Neural cell (in vitro differentiated cells): ENCODE results near the gene RPL29.

Experiments used
- EP300 ChIP-seq: fragments of 450-650 bp; conservative IDR thresholded peaks from 2 replicates; pipeline ENCODE4 v1.6.1; 2014; ENCODE audit warnings: antibody characterized with exemption, mild to moderate bottlenecking, moderate library complexity; ENCODE audit not compliant: poor library complexity, severe bottlenecking
- EZH2 ChIP-seq: fragments of 200-600, 300-800 bp; shearing (Covaris generic), sonication (generic); IDR thresholded peaks from 2 replicates; pipeline ENCODE4 v1.6.1; 2014; ENCODE audit warnings: antibody characterized with exemption, low read length, borderline replicate concordance, mild to moderate bottlenecking; ENCODE audit not compliant: insufficient read depth, poor library complexity, severe bottlenecking
- MXI1 ChIP-seq: fragments of 450-650 bp; conservative IDR thresholded peaks from 2 replicates; pipeline ENCODE4 v1.6.1; 2014; ENCODE audit warnings: antibody characterized with exemption, mild to moderate bottlenecking; ENCODE audit not compliant: poor library complexity, severe bottlenecking
- POLR2AphosphoS5 ChIP-seq: IDR thresholded peaks from 2 replicates; pipeline ENCODE4 v1.6.1; 2012
- TAF1 ChIP-seq: IDR thresholded peaks from 2 replicates; pipeline ENCODE4 v1.6.1; 2012; ENCODE audit warnings: low read depth
- TF ChIP-seq, protein P1 (sequence below): fragments of 450-650 bp; IDR thresholded peaks from 2 replicates; pipeline ENCODE4 v1.5.1; 2014; ENCODE audit warnings: antibody characterized with exemption, mild to moderate bottlenecking, moderate library complexity; ENCODE audit not compliant: poor library complexity, severe bottlenecking

DNA sequence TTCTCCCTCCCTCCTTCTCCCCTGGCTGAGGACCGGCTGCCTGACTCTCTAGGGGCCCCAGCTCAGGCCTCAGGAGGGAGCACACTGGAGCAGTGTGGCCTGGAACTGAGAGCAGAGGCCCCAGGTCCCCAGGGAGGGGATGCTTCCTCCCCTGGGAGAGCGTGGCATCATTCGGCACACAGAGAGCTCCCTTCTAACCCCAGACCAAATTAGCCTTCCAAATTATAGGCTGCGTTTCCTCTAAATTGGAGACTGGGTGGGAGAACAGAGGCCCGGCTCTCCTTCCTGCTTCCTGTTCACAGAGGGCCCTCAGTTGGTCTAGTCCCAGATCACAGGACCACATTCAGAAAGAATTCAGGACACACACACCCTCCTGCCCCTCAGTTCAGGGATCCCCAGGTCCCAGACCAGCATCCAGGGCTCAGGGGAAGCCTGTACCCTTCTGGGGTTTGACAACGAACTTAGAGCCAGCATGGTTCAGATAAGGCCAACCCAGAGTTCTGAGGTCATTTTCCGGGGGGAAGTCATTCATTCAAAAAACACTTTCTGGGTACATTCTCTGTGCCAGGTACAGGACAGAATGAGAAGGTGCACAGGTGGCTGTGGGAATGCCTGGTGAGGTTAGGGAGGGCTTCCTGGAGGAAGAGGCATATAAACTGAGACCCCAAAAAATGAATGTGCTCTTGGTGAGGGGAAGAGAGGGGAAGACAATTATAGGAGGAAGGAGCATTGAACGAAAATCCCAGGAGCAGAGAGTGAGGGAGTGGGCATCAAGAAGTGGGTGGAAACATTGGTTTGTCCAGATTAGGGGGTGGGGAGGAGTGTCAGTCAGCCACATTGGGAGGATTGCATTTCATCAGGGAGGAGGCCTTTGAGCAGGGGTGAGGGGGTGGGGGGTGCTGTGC lies 28.4 kb upstream of the RPL29 start:
- TF ChIP-seq, protein P1, sequence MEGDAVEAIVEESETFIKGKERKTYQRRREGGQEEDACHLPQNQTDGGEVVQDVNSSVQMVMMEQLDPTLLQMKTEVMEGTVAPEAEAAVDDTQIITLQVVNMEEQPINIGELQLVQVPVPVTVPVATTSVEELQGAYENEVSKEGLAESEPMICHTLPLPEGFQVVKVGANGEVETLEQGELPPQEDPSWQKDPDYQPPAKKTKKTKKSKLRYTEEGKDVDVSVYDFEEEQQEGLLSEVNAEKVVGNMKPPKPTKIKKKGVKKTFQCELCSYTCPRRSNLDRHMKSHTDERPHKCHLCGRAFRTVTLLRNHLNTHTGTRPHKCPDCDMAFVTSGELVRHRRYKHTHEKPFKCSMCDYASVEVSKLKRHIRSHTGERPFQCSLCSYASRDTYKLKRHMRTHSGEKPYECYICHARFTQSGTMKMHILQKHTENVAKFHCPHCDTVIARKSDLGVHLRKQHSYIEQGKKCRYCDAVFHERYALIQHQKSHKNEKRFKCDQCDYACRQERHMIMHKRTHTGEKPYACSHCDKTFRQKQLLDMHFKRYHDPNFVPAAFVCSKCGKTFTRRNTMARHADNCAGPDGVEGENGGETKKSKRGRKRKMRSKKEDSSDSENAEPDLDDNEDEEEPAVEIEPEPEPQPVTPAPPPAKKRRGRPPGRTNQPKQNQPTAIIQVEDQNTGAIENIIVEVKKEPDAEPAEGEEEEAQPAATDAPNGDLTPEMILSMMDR = no peak
- TF ChIP-seq MXI1 (no peak), EP300 (no peak), POLR2AphosphoS5 (no peak), TAF1 (no peak), EZH2 (no peak)
